Measurements from ENCODE around the gene CELSR2.

CELSR2 gene

DNA sequence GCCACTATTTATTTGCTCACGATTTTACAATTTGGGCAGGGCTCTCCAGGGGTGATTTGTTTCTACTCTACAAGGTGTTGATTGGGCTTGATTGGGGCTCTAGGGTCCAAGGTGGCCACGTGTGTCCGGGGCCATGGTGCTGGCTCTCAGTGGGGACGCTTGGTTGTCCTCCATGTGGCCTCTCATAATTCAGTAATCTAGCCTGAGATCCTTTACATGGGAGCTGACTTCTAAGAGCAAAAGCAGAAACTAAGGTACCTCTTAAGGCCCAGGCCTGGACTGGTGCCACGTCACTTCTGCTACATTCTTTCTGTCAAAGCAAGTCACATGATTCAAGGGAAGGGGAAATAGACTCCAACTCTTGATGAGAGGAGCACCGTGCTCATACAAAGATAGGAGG, 41.7 kb downstream of the CELSR2 start:
- TF ChIP-seq CTCF (IDR thresholded peaks at IDR 0.05) = no peak
- Histone ChIP-seq H3K9me3 (no peaks in the 10 kb centered on the region), H3K4me1 (ENCODE audit: control insufficient read depth in 1 of 2, insufficient read depth in 1 of 2, low read depth in 1 of 2, low read length in 1 of 2) (peaks cover 35 to 42% of the 10 kb centered on the region in 2 experiments), H3K27ac (peak overlapping the region; percentile 79), H3K27me3 (no peaks in the 10 kb centered on the region), H3K4me3 (ENCODE audit: low read depth in 1 of 2, low read length in 1 of 2) (no peak overlapping the region), H3K36me3 (no peaks in the 10 kb centered on the region)

GRCh38 chr1:109292364-109292763, 43.0 kb downstream of the CELSR2 start:
- peak overlapping the region; percentile 79 for H3K27ac ChIP-seq
- H3K36me3 ChIP-seq = no peaks in the 10 kb centered on the region
- H3K9me3 ChIP-seq = no peaks in the 10 kb centered on the region
- no peak for TF ChIP-seq CTCF (IDR thresholded peaks at IDR 0.05)
- H3K4me3 ChIP-seq (ENCODE audit: low read depth in 1 of 2, low read length in 1 of 2) = no peak overlapping the region
- H3K27me3 ChIP-seq = no peaks in the 10 kb centered on the region
- peaks cover 35 to 43% of the 10 kb centered on the region in 2 experiments for H3K4me1 ChIP-seq (ENCODE audit: control insufficient read depth in 1 of 2, insufficient read depth in 1 of 2, low read depth in 1 of 2, low read length in 1 of 2)

GRCh38 chr1:109293026-109293425, 43.7 kb downstream of the CELSR2 start:
- no peak overlapping the region for H3K27ac ChIP-seq
- no peak overlapping the region for H3K4me3 ChIP-seq (ENCODE audit: low read depth in 1 of 2, low read length in 1 of 2)
- H3K9me3 ChIP-seq = no peaks in the 10 kb centered on the region
- H3K36me3 ChIP-seq = no peaks in the 10 kb centered on the region
- H3K4me1 ChIP-seq (ENCODE audit: control insufficient read depth in 1 of 2, insufficient read depth in 1 of 2, low read depth in 1 of 2, low read length in 1 of 2) = peaks cover 35 to 43% of the 10 kb centered on the region in 2 experiments
- no peak for TF ChIP-seq CTCF (IDR thresholded peaks at IDR 0.05)
- H3K27me3 ChIP-seq = no peaks in the 10 kb centered on the region

- H3K27me3 ChIP-seq = no peaks in the 10 kb centered on the region
- no peak for TF ChIP-seq CTCF (IDR thresholded peaks at IDR 0.05)
- H3K36me3 ChIP-seq = no peaks in the 10 kb centered on the region
- peaks cover 43 to 53% of the 10 kb centered on the region in 2 experiments for H3K4me1 ChIP-seq (ENCODE audit: control insufficient read depth in 1 of 2, insufficient read depth in 1 of 2, low read depth in 1 of 2, low read length in 1 of 2)
- H3K4me3 ChIP-seq (ENCODE audit: low read depth in 1 of 2, low read length in 1 of 2) = no peak overlapping the region
- no peaks in the 10 kb centered on the region for H3K9me3 ChIP-seq
- H3K27ac ChIP-seq = peak overlapping the region; percentile 63
Measured at GRCh38 chr1:109294481-109294880, 45.1 kb downstream of the CELSR2 start.

DNA sequence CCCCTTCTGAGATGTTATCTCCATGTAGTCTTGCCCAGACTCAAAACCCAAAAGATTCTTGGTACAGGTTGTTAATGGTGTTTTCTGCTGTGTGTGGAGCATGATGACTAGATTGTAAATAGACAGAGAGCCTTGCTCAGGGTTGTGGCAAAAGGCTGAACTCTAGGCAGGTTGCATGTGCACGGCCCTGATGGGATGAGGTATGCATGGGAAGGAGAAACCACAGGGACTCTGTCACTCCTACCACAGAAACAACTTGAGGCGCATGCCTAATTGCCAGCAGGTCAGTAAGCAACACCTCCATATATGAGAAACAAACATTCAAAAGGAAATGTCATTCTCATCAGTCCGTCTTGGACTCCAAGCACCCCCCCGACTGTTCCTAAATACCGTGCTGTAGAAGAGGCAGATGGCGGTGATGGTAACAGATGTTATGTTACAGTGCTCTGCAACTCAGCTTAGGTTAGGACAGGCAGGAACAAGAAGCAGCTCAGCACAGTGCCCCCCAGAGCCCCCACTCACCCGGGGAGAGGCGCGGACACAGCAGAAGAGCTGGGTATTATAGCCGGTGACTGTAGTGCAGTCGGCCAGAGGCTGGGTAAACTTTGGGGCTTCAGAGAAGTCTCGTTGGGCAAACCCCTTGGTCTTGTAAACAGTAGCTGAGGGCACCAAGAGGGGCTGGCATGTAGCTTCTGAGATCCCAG, 46.5 kb downstream of the CELSR2 start:
- H3K36me3 ChIP-seq = no peaks in the 10 kb centered on the region
- no peak overlapping the region for H3K27ac ChIP-seq
- H3K4me3 ChIP-seq (ENCODE audit: low read depth in 1 of 2, low read length in 1 of 2) = no peak overlapping the region
- H3K27me3 ChIP-seq = no peaks in the 10 kb centered on the region
- no peaks in the 10 kb centered on the region for H3K9me3 ChIP-seq
- peaks cover 50 to 61% of the 10 kb centered on the region in 2 experiments for H3K4me1 ChIP-seq (ENCODE audit: control insufficient read depth in 1 of 2, insufficient read depth in 1 of 2, low read depth in 1 of 2, low read length in 1 of 2)
- no peak for TF ChIP-seq CTCF (IDR thresholded peaks at IDR 0.05)
